Keratinocyte (primary cell): ENCODE data around the gene ARFRP1. TPM values are rescaled to one million over a fixed set of nuclear protein-coding genes. Genes with fewer than 3 reads are reported as not detected.

Experiments
- DNase-seq: peaks from one replicate; pipeline ENCODE4 v3.0.0-alpha.2; 2011; ENCODE audit warnings: low read depth, missing footprints, low spot score
- FAIRE-seq: peaks from 2 replicates; lab custom pipeline; 2011; peaks lifted over from hg19 to GRCh38; lab: Jason Lieb, UNC
- H2AFZ ChIP-seq: 2 replicates; pipeline ENCODE4 v1.6.0; 2012; ENCODE audit warnings: low read length, control low read depth, inconsistent platforms; ENCODE audit not compliant: control insufficient read depth
- H3K27ac ChIP-seq: 2 replicates; pipeline ENCODE4 v1.5.1; 2011; ENCODE audit warnings: low read length; ENCODE audit not compliant: control insufficient read depth, insufficient read depth
- H3K27me3 ChIP-seq: 3 replicates; pipeline ENCODE4 v1.6.0; 2011; ENCODE audit warnings: low read length; ENCODE audit not compliant: control insufficient read depth, insufficient read depth; ENCODE audit errors: extremely low read depth
- H3K36me3 ChIP-seq, 2 experiments: 2 replicates in 1 of 2; 3 replicates in 1 of 2; pipeline ENCODE4 v1.5.1; 2011; ENCODE audit warnings: low read length in 2 of 2, mild to moderate bottlenecking in 1 of 2; ENCODE audit not compliant: control insufficient read depth in 2 of 2, insufficient read depth in 2 of 2; ENCODE audit errors: extremely low read depth in 1 of 2
- H3K4me1 ChIP-seq: 3 replicates; pipeline ENCODE4 v1.5.1; 2011; ENCODE audit warnings: low read length; ENCODE audit not compliant: control insufficient read depth, insufficient read depth; ENCODE audit errors: extremely low read depth
- H3K4me2 ChIP-seq: 3 replicates; pipeline ENCODE4 v1.6.0; 2011; ENCODE audit warnings: low read depth, low read length; ENCODE audit not compliant: control insufficient read depth, insufficient read depth; ENCODE audit errors: extremely low read depth
- H3K4me3 ChIP-seq, 3 experiments: fragments of 200-600 bp in 1 of 3; sonication (generic) in 1 of 3; 2 replicates in 2 of 3; 3 replicates in 1 of 3; pipeline ENCODE4 v1.5.1; 2011 to 2016; ENCODE audit warnings: low read length in 3 of 3, mild to moderate bottlenecking in 3 of 3, control low read depth in 2 of 3, inconsistent platforms in 1 of 3, low read depth in 1 of 3, mixed read lengths in 1 of 3, mixed run types in 1 of 3, moderate library complexity in 1 of 3; ENCODE audit not compliant: control insufficient read depth in 2 of 3, insufficient read depth in 2 of 3; ENCODE audit errors: extremely low read depth in 1 of 3
- H3K79me2 ChIP-seq: 2 replicates; pipeline ENCODE4 v1.6.0; 2012; ENCODE audit warnings: low read length; ENCODE audit not compliant: control insufficient read depth, insufficient read depth
- H3K9ac ChIP-seq: 3 replicates; pipeline ENCODE4 v1.6.0; 2011; ENCODE audit warnings: low read length; ENCODE audit not compliant: control insufficient read depth, insufficient read depth; ENCODE audit errors: extremely low read depth
- H3K9me1 ChIP-seq: 3 replicates; pipeline ENCODE4 v1.6.0; 2011; ENCODE audit warnings: low read length; ENCODE audit not compliant: control insufficient read depth, insufficient read depth; ENCODE audit errors: extremely low read depth
- H3K9me3 ChIP-seq: 2 replicates; pipeline ENCODE4 v1.5.1; 2012; ENCODE audit warnings: low read depth, low read length; ENCODE audit not compliant: control insufficient read depth
- H4K20me1 ChIP-seq: 3 replicates; pipeline ENCODE4 v1.6.0; 2011; ENCODE audit warnings: low read length; ENCODE audit not compliant: control insufficient read depth, insufficient read depth; ENCODE audit errors: extremely low read depth
- CTCF ChIP-seq, 3 experiments: IDR thresholded peaks in 1 of 3; conservative IDR thresholded peaks in 1 of 3; optimal IDR thresholded peaks in 1 of 3; 2 replicates in 2 of 3; 3 replicates in 1 of 3; pipeline versions ENCODE3 to v1.5.1; 2011; ENCODE audit warnings: low read length in 3 of 3, mild to moderate bottlenecking in 3 of 3, moderate library complexity in 2 of 3, control low read depth in 1 of 3, inconsistent platforms in 1 of 3; ENCODE audit not compliant: insufficient read depth in 2 of 3; ENCODE audit errors: extremely low read depth in 1 of 3
- EZH2 ChIP-seq: IDR thresholded peaks from one replicate; pipeline ENCODE4 v1.6.1; 2012; ENCODE audit warnings: inconsistent platforms, mild to moderate bottlenecking, low read length, moderate library complexity
- dilution Hi-C: fragments of 300-500 bp; cut with MboI; formaldehyde crosslinking; loops from one replicate; pipeline ENCODE4 v1.7.0; 2020; ENCODE audit warnings: low sequenced_read_pairs; ENCODE audit not compliant: extremely low pct_ligation_motif_present
- polyA plus RNA-seq, 5 experiments: library from polyadenylated mRNA; depleted of rRNA in 3 of 5; stranded (reverse) in 3 of 5; stranded (forward) in 1 of 5; unstranded in 1 of 5; fragments of >200 nt; gene quantifications; 1 replicate in 1 of 5; 2 replicates in 3 of 5; 3 replicates in 1 of 5; pipeline versions ENCODE4 v1.2.1 to v1.2.3, GENCODE V29; 2011 to 2012; ENCODE audit warnings: missing spikeins in 2 of 5, low read depth in 1 of 5, low replicate concordance in 1 of 5

ARFRP1 gene
- polyA plus RNA-seq, 1 donor (not counting 4 experiments of a cell fraction or from before 2014, with no cell fraction given): 30.4 TPM

GRCh38 chr20:63664861-63665594 is 42.7 kb downstream of the ARFRP1 start:
- FAIRE-seq: no peak
- H3K9me1 ChIP-seq: no peaks in the 10 kb centered on the region

GRCh38 chr20:63664143-63664851 is 43.5 kb downstream of the ARFRP1 start:
- H3K4me1 ChIP-seq: peaks cover 2% of the 10 kb centered on the region
- peaks cover 20% of the 10 kb centered on the region for H3K79me2 ChIP-seq
- TF ChIP-seq EZH2 (no peak), CTCF (optimal IDR thresholded peaks at IDR 0.05 in 1 of 3, IDR thresholded peaks at IDR 0.05 in 1 of 3, conservative IDR thresholded peaks at IDR 0.05 in 1 of 3; ENCODE audit: extremely low read depth in 1 of 3, insufficient read depth in 2 of 3, low read length in 3 of 3) (no peak)
- H2AFZ ChIP-seq: no peak overlapping the region
- no peak overlapping the region for H3K4me3 ChIP-seq
- no peaks in the 10 kb centered on the region for H3K9me3 ChIP-seq
- dilution Hi-C loops: no loop called here
- peaks cover 27 to 28% of the 10 kb centered on the region in 2 experiments for H3K36me3 ChIP-seq
- FAIRE-seq (no peak), DNase-seq (no peak)
- H3K27ac ChIP-seq: no peak overlapping the region
- H3K4me2 ChIP-seq: no peak overlapping the region
- H3K9me1 ChIP-seq: no peaks in the 10 kb centered on the region
- H3K27me3 ChIP-seq: no peaks in the 10 kb centered on the region
- no peaks in the 10 kb centered on the region for H4K20me1 ChIP-seq
- no peak overlapping the region for H3K9ac ChIP-seq

More at GRCh38 chr20:63664861-63665594, 42.7 kb downstream of the ARFRP1 start:
- no peak overlapping the region for H3K4me2 ChIP-seq
- H3K27me3 ChIP-seq: no peaks in the 10 kb centered on the region
- TF ChIP-seq CTCF (optimal IDR thresholded peaks at IDR 0.05 in 1 of 3, IDR thresholded peaks at IDR 0.05 in 1 of 3, conservative IDR thresholded peaks at IDR 0.05 in 1 of 3; ENCODE audit: extremely low read depth in 1 of 3, insufficient read depth in 2 of 3, low read length in 3 of 3): no peak
- TF ChIP-seq EZH2: no peak
- H4K20me1 ChIP-seq: no peaks in the 10 kb centered on the region
- dilution Hi-C loops: no loop called here
- H3K79me2 ChIP-seq: peaks cover 13% of the 10 kb centered on the region
- no peak overlapping the region for H2AFZ ChIP-seq
- no peaks in the 10 kb centered on the region for H3K9me3 ChIP-seq
- no peak overlapping the region for H3K9ac ChIP-seq
- DNase-seq: no peak
- no peaks in the 10 kb centered on the region for H3K4me1 ChIP-seq
- H3K36me3 ChIP-seq: peaks cover 27 to 28% of the 10 kb centered on the region in 2 experiments
- H3K4me3 ChIP-seq: no peak overlapping the region
- no peak overlapping the region for H3K27ac ChIP-seq
